GM21381 (cell line): ENCODE measurements around the gene ZNF578.
"Not testable (repeated sequence)": the region's sequence is repeated elsewhere in the genome, so short reads cannot be mapped to it uniquely, and the experiment has no call there.

ENCODE experiments used
- ATAC-seq: cut with Tn5 transposase; IDR thresholded peaks from one replicate; pipeline ENCODE4 v1.9.1; 2021; ENCODE audit warnings: mild to moderate bottlenecking, moderate library complexity; ENCODE audit not compliant: unreplicated experiment

Gene ZNF578

GRCh38 chr19:52557231-52557995 lies 104.1 kb downstream of the ZNF578 start:
- no peak for ATAC-seq

- not testable (repeated sequence) for ATAC-seq
Measured at GRCh38 chr19:52558732-52559445, 105.5 kb downstream of the ZNF578 start.

GRCh38 chr19:52561611-52562010 lies 108.3 kb downstream of the ZNF578 start:
- ATAC-seq = not testable (repeated sequence)
